ENCODE results near the gene TSNAX. TPM values are rescaled to one million over a fixed set of nuclear protein-coding genes. Genes with fewer than 3 reads are reported as not detected.

Gene TSNAX
- total RNA-seq, 1 donor from 2014 or later, result 44.1 TPM

DNA sequence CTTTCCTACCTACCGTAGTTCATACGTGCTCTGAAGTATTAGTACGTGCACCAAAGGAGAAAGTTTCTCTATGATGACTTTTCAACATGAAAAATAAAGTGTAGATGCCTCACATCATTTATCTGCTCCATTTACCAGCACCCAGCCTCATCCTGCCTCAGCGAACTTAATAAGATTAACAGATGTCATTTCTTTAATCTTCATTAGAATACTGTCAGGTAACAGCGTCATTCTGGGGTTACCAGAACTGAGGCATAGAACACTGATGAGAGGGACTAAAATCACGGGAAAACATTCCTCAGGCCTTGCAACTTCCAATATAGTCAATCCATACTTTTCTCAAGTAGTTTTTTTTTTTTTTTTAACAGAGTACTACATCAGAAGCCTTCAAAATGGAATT is 54.9 kb downstream of the TSNAX start:
- peaks cover 2% of the 10 kb centered on the region for H3K36me3 Mint-ChIP-seq (ENCODE audit: unreplicated experiment)
- DNase-seq (ENCODE audit: extremely low spot score, unreplicated experiment), result no peak
- H3K9me3 Mint-ChIP-seq (ENCODE audit: unreplicated experiment), result no peaks in the 10 kb centered on the region
- H3K27ac Mint-ChIP-seq (ENCODE audit: unreplicated experiment), result no peak overlapping the region
- H3K27me3 Mint-ChIP-seq (ENCODE audit: unreplicated experiment), result no peaks in the 10 kb centered on the region
- H3K4me1 Mint-ChIP-seq (ENCODE audit: unreplicated experiment), result peaks cover 3% of the 10 kb centered on the region
- TF ChIP-seq, protein P1, sequence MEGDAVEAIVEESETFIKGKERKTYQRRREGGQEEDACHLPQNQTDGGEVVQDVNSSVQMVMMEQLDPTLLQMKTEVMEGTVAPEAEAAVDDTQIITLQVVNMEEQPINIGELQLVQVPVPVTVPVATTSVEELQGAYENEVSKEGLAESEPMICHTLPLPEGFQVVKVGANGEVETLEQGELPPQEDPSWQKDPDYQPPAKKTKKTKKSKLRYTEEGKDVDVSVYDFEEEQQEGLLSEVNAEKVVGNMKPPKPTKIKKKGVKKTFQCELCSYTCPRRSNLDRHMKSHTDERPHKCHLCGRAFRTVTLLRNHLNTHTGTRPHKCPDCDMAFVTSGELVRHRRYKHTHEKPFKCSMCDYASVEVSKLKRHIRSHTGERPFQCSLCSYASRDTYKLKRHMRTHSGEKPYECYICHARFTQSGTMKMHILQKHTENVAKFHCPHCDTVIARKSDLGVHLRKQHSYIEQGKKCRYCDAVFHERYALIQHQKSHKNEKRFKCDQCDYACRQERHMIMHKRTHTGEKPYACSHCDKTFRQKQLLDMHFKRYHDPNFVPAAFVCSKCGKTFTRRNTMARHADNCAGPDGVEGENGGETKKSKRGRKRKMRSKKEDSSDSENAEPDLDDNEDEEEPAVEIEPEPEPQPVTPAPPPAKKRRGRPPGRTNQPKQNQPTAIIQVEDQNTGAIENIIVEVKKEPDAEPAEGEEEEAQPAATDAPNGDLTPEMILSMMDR (IDR thresholded peaks at IDR 0.05), result no peak
- H3K4me3 Mint-ChIP-seq (ENCODE audit: unreplicated experiment), result no peak overlapping the region

DNA sequence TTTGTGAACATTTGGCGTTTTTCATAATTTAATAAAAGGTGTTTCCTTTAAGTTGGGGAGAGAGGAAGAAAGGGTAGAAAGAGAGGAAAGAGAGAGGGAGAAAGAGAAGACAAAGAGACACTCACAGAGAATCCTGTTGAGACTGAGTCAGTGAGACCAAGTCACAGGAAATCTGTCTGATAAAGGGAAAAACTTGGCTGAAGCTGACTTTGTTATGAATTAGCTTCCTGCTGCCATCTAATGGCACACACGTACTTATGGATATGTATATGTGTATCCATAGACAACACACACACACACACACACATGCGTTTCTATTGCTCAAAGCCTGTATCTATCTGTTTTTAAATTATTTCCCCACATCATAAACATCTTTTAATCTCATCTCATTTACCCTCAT is 55.6 kb downstream of the TSNAX start:
- Mint-ChIP-seq H3K4me1 (ENCODE audit: unreplicated experiment) (peaks cover 3% of the 10 kb centered on the region), H3K9me3 (ENCODE audit: unreplicated experiment) (no peaks in the 10 kb centered on the region), H3K27ac (ENCODE audit: unreplicated experiment) (no peak overlapping the region), H3K36me3 (ENCODE audit: unreplicated experiment) (peaks cover 2% of the 10 kb centered on the region), H3K4me3 (ENCODE audit: unreplicated experiment) (no peak overlapping the region), H3K27me3 (ENCODE audit: unreplicated experiment) (no peaks in the 10 kb centered on the region)
- TF ChIP-seq, protein P1 (IDR thresholded peaks at IDR 0.05), result peak; percentile 49
- DNase-seq (ENCODE audit: extremely low spot score, unreplicated experiment), result no peak

DNA sequence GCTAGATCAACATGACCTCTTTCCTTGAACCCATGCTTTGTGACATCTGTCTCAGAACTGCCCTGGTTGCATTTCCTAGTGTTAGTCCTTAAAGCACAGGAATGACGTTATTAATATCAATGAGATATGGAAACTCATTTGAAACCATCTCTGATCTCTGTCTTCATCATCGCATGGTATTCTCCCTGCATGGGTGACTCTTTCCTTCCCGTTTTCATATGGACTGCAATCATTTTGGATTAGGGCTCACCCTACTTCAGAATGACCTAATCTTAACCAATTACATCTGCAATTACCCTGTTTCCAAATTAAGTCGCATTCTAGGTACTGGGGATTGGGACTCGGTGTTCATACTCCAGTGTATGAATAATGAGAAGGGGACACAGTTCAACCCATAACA is 56.5 kb downstream of the TSNAX start:
- H3K9me3 Mint-ChIP-seq (ENCODE audit: unreplicated experiment), result no peaks in the 10 kb centered on the region
- TF ChIP-seq, protein P1 (IDR thresholded peaks at IDR 0.05), result no peak
- DNase-seq (ENCODE audit: extremely low spot score, unreplicated experiment), result no peak
- H3K27me3 Mint-ChIP-seq (ENCODE audit: unreplicated experiment), result no peaks in the 10 kb centered on the region
- H3K27ac Mint-ChIP-seq (ENCODE audit: unreplicated experiment), result no peak overlapping the region
- peaks cover 3% of the 10 kb centered on the region for H3K4me1 Mint-ChIP-seq (ENCODE audit: unreplicated experiment)
- H3K4me3 Mint-ChIP-seq (ENCODE audit: unreplicated experiment), result no peak overlapping the region
- no peaks in the 10 kb centered on the region for H3K36me3 Mint-ChIP-seq (ENCODE audit: unreplicated experiment)

DNA sequence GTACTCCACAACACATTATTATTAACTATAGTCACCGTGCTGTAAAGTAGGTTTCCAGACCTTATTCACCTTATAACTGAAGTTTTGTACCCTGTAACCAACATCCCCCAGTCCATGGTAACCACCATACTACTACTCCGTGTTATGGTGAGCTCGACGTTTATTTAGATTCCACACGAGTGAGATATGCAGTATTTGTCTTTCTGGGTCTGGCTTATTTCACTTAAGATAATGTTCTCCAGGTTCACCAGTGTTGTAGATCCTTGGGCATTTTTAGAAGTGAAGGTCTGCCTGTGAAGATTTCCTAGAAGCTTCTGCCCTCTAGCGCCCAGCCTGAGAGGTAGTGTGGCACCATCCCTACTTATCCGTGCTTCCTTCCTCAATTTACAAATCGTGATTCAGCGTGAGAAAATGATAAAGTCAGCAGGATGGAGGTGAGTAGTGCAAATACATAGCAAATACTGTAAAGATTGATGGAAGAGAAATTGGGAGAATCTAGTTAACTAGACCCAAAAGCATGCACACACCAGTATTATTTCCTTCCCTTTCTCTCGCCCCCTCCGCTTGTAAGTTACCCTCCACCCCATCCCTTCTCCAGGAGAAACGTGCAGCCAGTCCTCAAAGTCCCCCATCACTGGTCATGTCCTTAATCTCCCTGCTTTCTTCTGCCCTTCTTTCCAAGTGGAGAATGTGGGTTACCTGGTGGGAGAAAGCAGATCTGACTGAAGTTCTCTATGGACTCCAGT is 62.2 kb downstream of the TSNAX start:
- no peaks in the 10 kb centered on the region for H3K27me3 Mint-ChIP-seq (ENCODE audit: unreplicated experiment)
- peaks cover 7% of the 10 kb centered on the region for H3K4me1 Mint-ChIP-seq (ENCODE audit: unreplicated experiment)
- DNase-seq (ENCODE audit: extremely low spot score, unreplicated experiment), result no peak

DNA sequence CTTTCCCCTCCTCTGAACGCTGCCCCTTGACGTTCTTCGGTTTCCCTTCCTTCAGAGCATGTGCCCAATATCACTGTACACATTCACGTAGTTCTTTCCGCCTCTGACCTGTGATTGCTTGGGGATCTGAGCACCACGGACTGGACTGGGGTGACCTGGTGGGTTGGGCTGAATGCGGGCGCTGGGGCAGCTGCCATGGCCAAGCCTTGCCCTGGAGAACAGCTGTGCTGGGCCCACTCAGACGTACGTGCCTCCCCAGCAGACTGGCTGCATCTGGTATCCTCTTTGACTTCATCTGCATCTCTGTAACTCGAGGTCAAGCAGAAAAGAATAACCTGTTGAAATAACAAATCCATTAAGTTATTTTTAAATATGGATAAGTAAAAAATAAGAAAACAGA is 63.0 kb downstream of the TSNAX start:
- Mint-ChIP-seq H3K27ac (ENCODE audit: unreplicated experiment) (no peak overlapping the region), H3K4me3 (ENCODE audit: unreplicated experiment) (no peak overlapping the region), H3K9me3 (ENCODE audit: unreplicated experiment) (no peaks in the 10 kb centered on the region), H3K27me3 (ENCODE audit: unreplicated experiment) (no peaks in the 10 kb centered on the region), H3K36me3 (ENCODE audit: unreplicated experiment) (no peaks in the 10 kb centered on the region), H3K4me1 (ENCODE audit: unreplicated experiment) (peaks cover 15% of the 10 kb centered on the region)
- no peak for DNase-seq (ENCODE audit: extremely low spot score, unreplicated experiment)
- TF ChIP-seq, protein P1 (IDR thresholded peaks at IDR 0.05), result no peak

More for the DNA sequence above, 62.2 kb downstream of the TSNAX start:
- TF ChIP-seq, protein P1 (IDR thresholded peaks at IDR 0.05), result peak; percentile 81
- H3K36me3 Mint-ChIP-seq (ENCODE audit: unreplicated experiment), result no peaks in the 10 kb centered on the region
- no peaks in the 10 kb centered on the region for H3K9me3 Mint-ChIP-seq (ENCODE audit: unreplicated experiment)
- H3K4me3 Mint-ChIP-seq (ENCODE audit: unreplicated experiment), result no peak overlapping the region
- no peak overlapping the region for H3K27ac Mint-ChIP-seq (ENCODE audit: unreplicated experiment)

All from osteocyte (in vitro differentiated cells).